Measurements from ENCODE around the gene NPW. TPM values are rescaled to one million over a fixed set of nuclear protein-coding genes. Genes with fewer than 3 reads are reported as not detected.

Gene NPW
- total RNA-seq, 1 donor from 2014 or later, result not detected

- Histone ChIP-seq H3K9ac (ENCODE audit: low read depth in 1 of 3, low read length in 3 of 3) (peak overlapping the region; percentile 32 to 78 (median 54)), H3K36me3 (ENCODE audit: control insufficient read depth in 3 of 3, insufficient read depth in 3 of 3, low read length in 3 of 3) (peaks cover 0 to 2% (median 0%) of the 10 kb centered on the region in 3 donors), H3K4me1 (ENCODE audit: control insufficient read depth in 3 of 3, insufficient read depth in 3 of 3, low read length in 3 of 3) (peaks cover 30 to 47% (median 46%) of the 10 kb centered on the region in 3 donors), H3K9me3 (ENCODE audit: control insufficient read depth in 3 of 3, low read length in 3 of 3) (no peaks in the 10 kb centered on the region), H3K4me3 (ENCODE audit: low read length in 3 of 3) (peak overlapping the region; percentile 70 to 85 (median 78)), H3K27me3 (ENCODE audit: control insufficient read depth in 3 of 3, insufficient read depth in 3 of 3, low read length in 3 of 3) (peaks cover 0 to 6% (median 0%) of the 10 kb centered on the region in 3 donors), H3K27ac (ENCODE audit: low read depth, low read length) (no peak overlapping the region)
Observed at GRCh38 chr16:2027024-2028010, 7.7 kb downstream of the NPW start.

- H3K4me1 ChIP-seq (ENCODE audit: control insufficient read depth in 3 of 3, insufficient read depth in 3 of 3, low read length in 3 of 3), result peaks cover 29 to 47% (median 40%) of the 10 kb centered on the region in 3 donors
- peak overlapping the region in 2 of 3 donors; percentile 54 to 78 for H3K9ac ChIP-seq (ENCODE audit: low read depth in 1 of 3, low read length in 3 of 3)
- peaks cover 0 to 3% (median 0%) of the 10 kb centered on the region in 3 donors for H3K36me3 ChIP-seq (ENCODE audit: control insufficient read depth in 3 of 3, insufficient read depth in 3 of 3, low read length in 3 of 3)
- peaks cover 0 to 6% (median 0%) of the 10 kb centered on the region in 3 donors for H3K27me3 ChIP-seq (ENCODE audit: control insufficient read depth in 3 of 3, insufficient read depth in 3 of 3, low read length in 3 of 3)
- H3K9me3 ChIP-seq (ENCODE audit: control insufficient read depth in 3 of 3, low read length in 3 of 3), result no peaks in the 10 kb centered on the region
- H3K4me3 ChIP-seq (ENCODE audit: low read length in 3 of 3), result peak overlapping the region; percentile 70 to 85 (median 78)
- no peak overlapping the region for H3K27ac ChIP-seq (ENCODE audit: low read depth, low read length)
Observed at GRCh38 chr16:2028146-2028545, 8.6 kb downstream of the NPW start.

GRCh38 chr16:2028620-2029220 lies 9.1 kb downstream of the NPW start:
- Histone ChIP-seq H3K9ac (ENCODE audit: low read depth in 1 of 3, low read length in 3 of 3) (peak overlapping the region in 1 of 3 donors; percentile 78), H3K9me3 (ENCODE audit: control insufficient read depth in 3 of 3, low read length in 3 of 3) (no peaks in the 10 kb centered on the region), H3K4me1 (ENCODE audit: control insufficient read depth in 3 of 3, insufficient read depth in 3 of 3, low read length in 3 of 3) (peaks cover 30 to 43% (median 41%) of the 10 kb centered on the region in 3 donors), H3K36me3 (ENCODE audit: control insufficient read depth in 3 of 3, insufficient read depth in 3 of 3, low read length in 3 of 3) (peaks cover 0 to 3% (median 0%) of the 10 kb centered on the region in 3 donors), H3K27me3 (ENCODE audit: control insufficient read depth in 3 of 3, insufficient read depth in 3 of 3, low read length in 3 of 3) (peaks cover 0 to 6% (median 0%) of the 10 kb centered on the region in 3 donors), H3K4me3 (ENCODE audit: low read length in 3 of 3) (peak overlapping the region; percentile 70 to 85 (median 78)), H3K27ac (ENCODE audit: low read depth, low read length) (no peak overlapping the region)

- peaks cover 29 to 42% (median 41%) of the 10 kb centered on the region in 3 donors for H3K4me1 ChIP-seq (ENCODE audit: control insufficient read depth in 3 of 3, insufficient read depth in 3 of 3, low read length in 3 of 3)
- H3K27ac ChIP-seq (ENCODE audit: low read depth, low read length), result no peak overlapping the region
- H3K4me3 ChIP-seq (ENCODE audit: low read length in 3 of 3), result peak overlapping the region in 2 of 3 donors; percentile 23 to 85
- peaks cover 0 to 6% (median 0%) of the 10 kb centered on the region in 3 donors for H3K27me3 ChIP-seq (ENCODE audit: control insufficient read depth in 3 of 3, insufficient read depth in 3 of 3, low read length in 3 of 3)
- no peaks in the 10 kb centered on the region for H3K9me3 ChIP-seq (ENCODE audit: control insufficient read depth in 3 of 3, low read length in 3 of 3)
- peak overlapping the region in 1 of 3 donors; percentile 78 for H3K9ac ChIP-seq (ENCODE audit: low read depth in 1 of 3, low read length in 3 of 3)
- H3K36me3 ChIP-seq (ENCODE audit: control insufficient read depth in 3 of 3, insufficient read depth in 3 of 3, low read length in 3 of 3), result peaks cover 0 to 3% (median 0%) of the 10 kb centered on the region in 3 donors
Observed at GRCh38 chr16:2029350-2029749, 9.8 kb downstream of the NPW start.

- Histone ChIP-seq H3K27me3 (ENCODE audit: control insufficient read depth in 3 of 3, insufficient read depth in 3 of 3, low read length in 3 of 3) (peaks cover 0 to 6% (median 0%) of the 10 kb centered on the region in 3 donors), H3K4me1 (ENCODE audit: control insufficient read depth in 3 of 3, insufficient read depth in 3 of 3, low read length in 3 of 3) (peaks cover 34 to 47% (median 43%) of the 10 kb centered on the region in 3 donors), H3K4me3 (ENCODE audit: low read length in 3 of 3) (peak overlapping the region in 2 of 3 donors; percentile 23 to 56), H3K36me3 (ENCODE audit: control insufficient read depth in 3 of 3, insufficient read depth in 3 of 3, low read length in 3 of 3) (peaks cover 0 to 3% (median 0%) of the 10 kb centered on the region in 3 donors), H3K9me3 (ENCODE audit: control insufficient read depth in 3 of 3, low read length in 3 of 3) (no peaks in the 10 kb centered on the region), H3K27ac (ENCODE audit: low read depth, low read length) (no peak overlapping the region), H3K9ac (ENCODE audit: low read depth in 1 of 3, low read length in 3 of 3) (peak overlapping the region in 1 of 3 donors; percentile 64)
Observed at GRCh38 chr16:2030036-2030435, 10.5 kb downstream of the NPW start.

- H3K4me1 ChIP-seq (ENCODE audit: control insufficient read depth in 3 of 3, insufficient read depth in 3 of 3, low read length in 3 of 3), result peaks cover 35 to 51% (median 48%) of the 10 kb centered on the region in 3 donors
- peaks cover 0 to 3% (median 0%) of the 10 kb centered on the region in 3 donors for H3K36me3 ChIP-seq (ENCODE audit: control insufficient read depth in 3 of 3, insufficient read depth in 3 of 3, low read length in 3 of 3)
- H3K27ac ChIP-seq (ENCODE audit: low read depth, low read length), result peak overlapping the region; percentile 7
- peak overlapping the region in 1 of 3 donors; percentile 50 for H3K9ac ChIP-seq (ENCODE audit: low read depth in 1 of 3, low read length in 3 of 3)
- H3K9me3 ChIP-seq (ENCODE audit: control insufficient read depth in 3 of 3, low read length in 3 of 3), result no peaks in the 10 kb centered on the region
- no peak overlapping the region for H3K4me3 ChIP-seq (ENCODE audit: low read length in 3 of 3)
- peaks cover 0 to 6% (median 0%) of the 10 kb centered on the region in 3 donors for H3K27me3 ChIP-seq (ENCODE audit: control insufficient read depth in 3 of 3, insufficient read depth in 3 of 3, low read length in 3 of 3)
Observed at GRCh38 chr16:2031081-2031577, 11.5 kb downstream of the NPW start.

GRCh38 chr16:2032285-2033056 lies 12.9 kb downstream of the NPW start:
- Histone ChIP-seq H3K4me1 (ENCODE audit: control insufficient read depth in 3 of 3, insufficient read depth in 3 of 3, low read length in 3 of 3) (peaks cover 38 to 58% (median 55%) of the 10 kb centered on the region in 3 donors), H3K36me3 (ENCODE audit: control insufficient read depth in 3 of 3, insufficient read depth in 3 of 3, low read length in 3 of 3) (peaks cover 0 to 10% (median 4%) of the 10 kb centered on the region in 3 donors), H3K27ac (ENCODE audit: low read depth, low read length) (peak overlapping the region; percentile 75), H3K27me3 (ENCODE audit: control insufficient read depth in 3 of 3, insufficient read depth in 3 of 3, low read length in 3 of 3) (peaks cover 0 to 4% (median 0%) of the 10 kb centered on the region in 3 donors), H3K9ac (ENCODE audit: low read depth in 1 of 3, low read length in 3 of 3) (peak overlapping the region in 2 of 3 donors; percentile 23 to 79), H3K9me3 (ENCODE audit: control insufficient read depth in 3 of 3, low read length in 3 of 3) (no peaks in the 10 kb centered on the region), H3K4me3 (ENCODE audit: low read length in 3 of 3) (peak overlapping the region in 2 of 3 donors; percentile 46 to 52)

GRCh38 chr16:2033057-2033908 lies 13.7 kb downstream of the NPW start:
- Histone ChIP-seq H3K9ac (ENCODE audit: low read depth in 1 of 3, low read length in 3 of 3) (peak overlapping the region in 2 of 3 donors; percentile 23 to 79), H3K27me3 (ENCODE audit: control insufficient read depth in 3 of 3, insufficient read depth in 3 of 3, low read length in 3 of 3) (no peaks in the 10 kb centered on the region), H3K9me3 (ENCODE audit: control insufficient read depth in 3 of 3, low read length in 3 of 3) (no peaks in the 10 kb centered on the region), H3K27ac (ENCODE audit: low read depth, low read length) (peak overlapping the region; percentile 75), H3K36me3 (ENCODE audit: control insufficient read depth in 3 of 3, insufficient read depth in 3 of 3, low read length in 3 of 3) (peaks cover 0 to 12% (median 5%) of the 10 kb centered on the region in 3 donors), H3K4me3 (ENCODE audit: low read length in 3 of 3) (peak overlapping the region; percentile 46 to 61 (median 48)), H3K4me1 (ENCODE audit: control insufficient read depth in 3 of 3, insufficient read depth in 3 of 3, low read length in 3 of 3) (peaks cover 40 to 55% (median 52%) of the 10 kb centered on the region in 3 donors)
